Measurements from ENCODE around the gene HMX2.

The HMX2 gene

GRCh38 chr10:123147635-123148413 lies at the start of gene HMX2:
HMX2 (plus strand) TSS chr10:123148136; CDS start chr10:123148379, 243 bp downstream.
- peak in 1 of 2 donors; percentile 6 for DNase-seq (ENCODE audit: low read depth in 1 of 2, low spot score in 1 of 2)

- no peak for DNase-seq (ENCODE audit: low read depth in 1 of 2, low spot score in 1 of 2)
Observed at GRCh38 chr10:123100030-123100762, 47.7 kb upstream of the HMX2 start.

GRCh38 chr10:123101872-123102271 lies 46.1 kb upstream of the HMX2 start:
- no peak for DNase-seq (ENCODE audit: low read depth in 1 of 2, low spot score in 1 of 2)

- no peak for DNase-seq (ENCODE audit: low read depth in 1 of 2, low spot score in 1 of 2)
Observed at GRCh38 chr10:123102673-123103072, 45.3 kb upstream of the HMX2 start.

GRCh38 chr10:123103944-123104343 lies 44.0 kb upstream of the HMX2 start:
- no peak for DNase-seq (ENCODE audit: low read depth in 1 of 2, low spot score in 1 of 2)

DNA sequence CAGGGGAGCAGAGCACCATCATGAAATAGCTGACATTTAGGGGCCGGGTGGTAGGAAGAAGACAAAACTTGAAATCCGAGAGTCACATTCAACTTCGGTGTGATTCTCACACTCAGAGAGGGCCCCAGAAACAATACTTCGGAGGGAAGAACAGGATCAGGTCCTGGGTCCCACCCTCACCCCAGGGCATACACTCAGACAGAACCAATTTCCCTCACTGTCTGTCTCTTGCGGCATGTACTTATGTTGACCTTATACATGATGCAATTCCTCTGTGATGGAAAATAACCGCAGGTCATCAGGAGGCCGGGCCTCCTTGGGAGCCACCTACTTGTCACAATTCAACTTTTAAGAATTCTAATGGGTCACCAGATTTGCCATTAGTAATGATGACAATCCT lies 38.5 kb upstream of the HMX2 start:
- no peak for DNase-seq (ENCODE audit: low read depth in 1 of 2, low spot score in 1 of 2)

DNA sequence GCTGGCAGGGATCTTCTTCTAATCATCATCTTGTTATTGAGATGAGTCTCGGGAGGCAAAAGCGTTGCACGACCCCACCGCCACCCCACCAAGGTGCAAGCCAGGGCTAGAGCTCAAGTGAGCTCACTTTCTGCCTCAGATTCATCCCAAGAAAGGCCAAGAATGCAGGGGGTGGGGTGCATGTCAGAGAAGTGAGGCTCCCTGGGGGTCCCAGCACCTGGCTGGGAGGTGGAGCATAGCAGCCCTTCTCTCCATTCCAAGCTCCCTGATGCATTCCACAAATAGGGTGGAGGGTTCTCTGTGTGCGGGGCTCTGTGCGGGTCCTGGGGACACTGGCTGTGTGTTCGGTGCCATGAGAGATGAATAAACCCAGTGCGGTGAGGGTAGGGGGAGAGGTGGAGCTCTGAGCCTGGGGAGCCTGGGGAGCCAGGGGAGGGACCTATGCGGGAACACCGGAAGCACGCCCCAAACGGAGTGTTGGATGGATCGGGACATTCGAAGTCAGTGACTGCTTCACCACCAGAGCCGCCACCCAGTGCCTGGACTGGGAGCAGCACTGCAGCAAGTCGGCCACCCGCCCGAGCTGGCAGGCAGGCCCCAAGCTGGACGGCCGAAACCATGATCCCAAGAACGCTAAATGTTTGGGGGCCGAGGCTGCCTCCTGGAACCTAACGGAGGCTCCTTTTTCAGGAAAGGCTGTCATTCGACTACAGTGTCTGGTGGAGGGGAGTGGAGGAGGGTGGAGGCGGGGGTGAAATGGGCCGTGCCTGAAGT lies 30.1 kb upstream of the HMX2 start:
- DNase-seq (ENCODE audit: low read depth in 1 of 2, low spot score in 1 of 2): no peak

DNA sequence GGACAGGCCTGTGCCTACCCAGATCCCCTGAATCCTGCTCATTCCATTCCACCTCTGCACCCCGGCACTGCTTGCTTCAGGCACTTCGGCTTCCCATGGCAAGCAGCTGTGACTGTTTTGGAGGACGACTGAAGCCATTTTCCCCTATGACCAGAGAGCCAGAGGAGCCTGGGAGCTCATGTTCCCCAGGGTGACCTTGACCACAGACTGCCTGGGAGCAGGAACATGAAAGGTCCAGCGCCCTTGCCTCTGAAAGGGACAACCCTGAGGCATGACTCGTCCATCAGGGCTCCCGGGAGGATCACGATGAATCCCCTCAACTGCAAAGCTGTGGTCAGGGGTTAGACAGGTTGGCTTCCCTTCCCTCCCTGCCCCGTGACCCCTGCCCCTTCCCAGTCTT lies 28.9 kb upstream of the HMX2 start:
- DNase-seq (ENCODE audit: low read depth in 1 of 2, low spot score in 1 of 2): no peak

- no peak for DNase-seq (ENCODE audit: low read depth in 1 of 2, low spot score in 1 of 2)
Observed at GRCh38 chr10:123126246-123126645, 21.7 kb upstream of the HMX2 start.

- no peak for DNase-seq (ENCODE audit: low read depth in 1 of 2, low spot score in 1 of 2)
Observed at GRCh38 chr10:123129618-123130271, 18.2 kb upstream of the HMX2 start.

GRCh38 chr10:123132576-123133477 lies 15.1 kb upstream of the HMX2 start:
- DNase-seq (ENCODE audit: low read depth in 1 of 2, low spot score in 1 of 2): peak; percentile 79 to 83

GRCh38 chr10:123133541-123134342 lies 14.2 kb upstream of the HMX2 start:
- no peak for DNase-seq (ENCODE audit: low read depth in 1 of 2, low spot score in 1 of 2)

DNA sequence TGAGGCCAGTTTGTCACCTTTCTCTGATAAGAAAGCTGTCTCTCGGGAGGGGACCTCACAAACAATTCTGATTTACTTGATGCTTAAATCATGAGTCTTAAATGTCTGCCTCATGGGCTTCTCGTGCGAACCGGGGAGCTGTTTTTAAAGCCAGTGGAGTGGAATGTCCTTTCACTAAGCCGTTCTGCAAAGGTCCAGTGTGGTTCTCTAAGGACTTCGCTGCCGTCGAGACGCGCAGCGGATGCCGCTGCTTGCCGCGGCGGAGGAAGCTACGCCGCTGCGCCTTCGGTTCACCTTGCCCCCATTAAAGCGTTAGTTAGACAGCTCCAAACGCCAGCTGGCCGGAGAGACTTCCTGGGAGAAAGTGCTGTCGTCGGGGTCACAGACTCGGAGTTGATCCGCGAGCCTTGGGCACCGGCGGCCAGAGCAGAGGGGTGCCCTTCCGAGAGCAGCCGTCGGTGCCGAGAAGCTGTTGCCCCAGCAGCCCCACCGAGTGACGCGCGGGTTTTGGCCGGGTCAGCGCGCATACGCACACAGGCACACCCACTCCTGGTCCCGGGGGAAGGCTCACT lies 13.5 kb upstream of the HMX2 start:
- no peak for DNase-seq (ENCODE audit: low read depth in 1 of 2, low spot score in 1 of 2)

DNA sequence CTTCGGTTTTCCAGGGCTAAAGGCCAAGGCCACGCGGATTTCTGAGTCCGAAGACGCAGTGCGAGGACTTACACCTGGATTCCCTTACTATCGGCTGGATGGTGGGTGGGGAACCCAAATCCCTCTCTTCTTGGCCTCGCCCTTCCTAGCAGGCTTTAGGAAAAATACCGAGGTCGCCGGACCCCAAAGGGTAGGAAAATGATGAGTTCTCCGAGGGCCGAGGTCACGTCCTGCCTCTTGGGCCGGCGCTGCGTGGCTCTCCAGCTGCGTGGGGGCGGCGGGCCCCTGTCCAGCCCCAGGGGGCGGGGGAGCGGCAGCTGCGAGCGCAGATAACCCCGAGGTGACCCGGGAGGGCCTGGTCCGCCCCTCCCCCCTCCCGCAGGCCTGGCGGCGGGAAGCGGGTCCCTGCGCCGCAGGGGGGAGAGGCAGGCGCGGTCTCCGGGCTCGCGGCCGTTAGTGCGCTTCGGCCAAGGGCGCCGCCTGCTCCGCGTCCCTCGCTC lies 13.0 kb upstream of the HMX2 start:
- DNase-seq (ENCODE audit: low read depth in 1 of 2, low spot score in 1 of 2): no peak

DNA sequence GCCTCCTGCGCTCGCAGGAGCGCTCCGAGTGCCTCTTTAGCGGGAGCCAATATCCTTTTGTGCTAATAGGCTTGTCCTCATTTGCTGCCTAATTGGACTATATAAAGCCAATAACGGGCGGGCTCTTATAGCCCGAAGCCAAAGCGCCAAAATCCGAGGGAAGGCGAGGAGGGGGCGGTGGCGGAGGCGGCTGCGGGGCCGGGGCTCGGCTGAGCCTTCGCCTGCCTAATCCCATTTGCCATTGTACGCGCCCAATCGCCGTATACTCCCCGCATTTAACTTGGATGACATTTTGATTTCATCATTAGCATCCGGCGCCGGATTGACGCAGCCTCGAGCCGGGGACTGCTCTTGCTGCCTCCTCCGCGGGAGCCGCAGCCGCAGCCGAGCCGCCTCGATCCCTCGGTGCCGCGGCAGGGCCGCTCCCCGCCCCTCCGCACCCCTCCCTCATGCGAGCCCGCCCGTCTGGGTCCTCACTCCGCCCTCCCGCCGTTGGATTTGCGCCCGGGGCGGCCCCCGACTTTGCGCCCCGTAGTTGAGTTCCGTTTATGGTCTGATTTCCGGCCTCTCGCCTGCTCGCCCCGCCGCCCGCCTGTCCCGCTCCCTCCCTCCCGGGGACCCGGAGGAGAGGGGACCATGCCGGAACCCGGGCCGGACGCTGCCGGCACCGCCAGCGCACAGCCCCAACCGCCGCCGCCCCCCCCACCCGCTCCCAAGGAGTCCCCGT lies 12.4 kb upstream of the HMX2 start, which contains the start of gene HMX3:
Gene HMX3 (plus strand): TSS at position 556 of the 727 bp plus-strand sequence. CDS start 81 bp downstream, at position 637.
- peak in 1 of 2 donors; percentile 19 for DNase-seq (ENCODE audit: low read depth in 1 of 2, low spot score in 1 of 2)

GRCh38 chr10:123136221-123136805 lies 11.6 kb upstream of the HMX2 start:
- DNase-seq (ENCODE audit: low read depth in 1 of 2, low spot score in 1 of 2): no peak

DNA sequence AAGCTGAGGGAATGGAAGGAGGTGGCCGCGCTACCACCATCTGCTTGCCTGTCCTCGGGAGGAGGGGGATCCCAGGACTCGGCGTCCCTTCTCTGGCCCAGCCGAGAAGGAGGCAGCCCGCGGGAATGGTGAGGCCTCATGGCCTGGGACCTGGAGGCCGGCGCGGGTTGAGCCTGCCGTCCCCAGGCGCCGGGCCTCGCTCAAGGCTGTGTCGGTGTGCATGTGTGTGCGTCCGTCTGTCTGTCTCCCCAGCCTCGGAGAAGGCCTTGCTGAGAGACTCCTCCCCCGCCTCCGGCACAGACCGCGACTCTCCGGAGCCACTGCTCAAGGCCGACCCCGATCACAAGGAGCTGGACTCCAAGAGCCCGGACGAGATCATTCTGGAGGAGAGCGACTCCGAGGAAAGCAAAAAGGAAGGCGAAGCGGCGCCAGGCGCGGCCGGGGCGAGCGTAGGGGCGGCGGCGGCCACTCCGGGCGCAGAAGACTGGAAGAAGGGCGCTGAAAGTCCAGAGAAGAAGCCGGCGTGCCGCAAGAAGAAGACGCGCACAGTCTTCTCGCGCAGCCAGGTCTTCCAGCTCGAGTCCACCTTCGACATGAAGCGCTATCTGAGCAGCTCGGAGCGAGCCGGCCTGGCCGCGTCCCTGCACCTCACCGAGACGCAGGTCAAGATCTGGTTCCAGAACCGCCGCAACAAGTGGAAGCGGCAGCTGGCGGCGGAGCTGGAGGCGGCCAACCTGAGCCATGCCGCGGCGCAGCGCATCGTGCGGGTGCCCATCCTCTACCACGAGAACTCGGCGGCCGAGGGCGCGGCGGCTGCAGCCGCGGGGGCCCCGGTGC lies 10.9 kb upstream of the HMX2 start:
- DNase-seq (ENCODE audit: low read depth in 1 of 2, low spot score in 1 of 2): peak in 1 of 2 donors; percentile 14

All from activated CD4-positive, alpha-beta T cell treated with anti-CD3 and anti-CD28 coated beads, Interleukin-2, amount 50 U/mL, for 24 hours (primary cell).